Fibroblast of skin of left quadriceps (primary cell): Measurements from ENCODE around the gene OST4.
"Not testable (repeated sequence)": the region's sequence is repeated elsewhere in the genome, so short reads cannot be mapped to it uniquely, and the experiment has no call there.

Source experiments
- DNase-seq, 2 experiments: peaks; one replicate each; pipeline ENCODE4 v3.0.0-alpha.2; 2013; ENCODE audit warnings: low read depth in 2 of 2

Gene OST4

DNA sequence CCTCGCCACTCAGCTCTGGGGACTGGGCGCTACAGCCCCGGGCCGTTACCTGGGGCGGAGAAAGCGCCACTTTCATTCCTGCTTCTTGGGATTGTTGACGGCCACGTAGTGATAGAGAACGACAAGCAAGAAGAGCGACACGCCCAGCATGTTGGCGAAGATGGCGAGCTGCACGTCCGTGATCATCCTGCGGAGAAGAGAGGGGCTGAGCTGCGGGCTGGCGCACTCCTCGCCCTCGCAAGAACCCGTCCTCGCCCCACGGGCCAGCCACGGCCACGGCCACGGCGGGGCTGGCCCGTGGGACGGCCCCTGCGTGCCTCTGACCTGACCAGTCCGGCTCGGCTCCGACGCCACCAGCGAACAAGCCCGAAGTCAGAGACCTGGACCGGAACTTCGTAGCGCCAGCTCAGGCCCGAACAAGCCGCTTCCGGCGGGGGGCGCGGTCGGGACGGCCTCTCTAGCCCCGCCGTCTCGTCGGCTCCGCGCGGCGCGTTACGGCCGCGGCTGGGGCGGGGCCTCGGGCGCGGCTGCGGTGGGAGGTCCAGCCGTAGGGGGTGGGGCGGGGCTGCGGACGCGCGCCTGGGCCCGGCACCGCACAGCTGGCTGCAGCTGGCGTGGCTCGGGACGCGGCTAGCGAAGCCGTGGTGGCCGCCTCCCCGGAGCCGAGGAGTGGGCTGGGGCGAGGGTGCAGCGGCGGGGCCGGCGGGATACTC is at the start of gene OST4:
OST4 (minus strand) TSS at position 378 of the 713 bp plus-strand sequence.
- peak; percentile 86 for DNase-seq

DNA sequence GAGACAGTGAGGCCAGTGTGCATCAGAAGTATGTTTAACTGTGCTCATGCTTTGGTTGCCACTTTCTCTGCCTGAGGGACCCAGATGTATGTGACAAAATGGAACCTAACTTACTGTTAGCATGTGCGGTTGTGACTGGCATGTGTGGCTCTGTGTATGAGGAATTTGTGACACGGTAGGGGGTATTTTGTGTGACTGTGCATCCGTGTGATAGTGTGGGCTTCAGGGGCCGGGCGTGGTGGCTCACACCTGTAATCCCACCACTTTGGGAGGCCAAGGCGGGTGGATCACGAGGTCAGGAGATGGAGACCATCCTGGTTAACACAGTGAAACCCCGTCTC is 47.8 kb upstream of the OST4 start:
- DNase-seq = not testable (repeated sequence)

DNA sequence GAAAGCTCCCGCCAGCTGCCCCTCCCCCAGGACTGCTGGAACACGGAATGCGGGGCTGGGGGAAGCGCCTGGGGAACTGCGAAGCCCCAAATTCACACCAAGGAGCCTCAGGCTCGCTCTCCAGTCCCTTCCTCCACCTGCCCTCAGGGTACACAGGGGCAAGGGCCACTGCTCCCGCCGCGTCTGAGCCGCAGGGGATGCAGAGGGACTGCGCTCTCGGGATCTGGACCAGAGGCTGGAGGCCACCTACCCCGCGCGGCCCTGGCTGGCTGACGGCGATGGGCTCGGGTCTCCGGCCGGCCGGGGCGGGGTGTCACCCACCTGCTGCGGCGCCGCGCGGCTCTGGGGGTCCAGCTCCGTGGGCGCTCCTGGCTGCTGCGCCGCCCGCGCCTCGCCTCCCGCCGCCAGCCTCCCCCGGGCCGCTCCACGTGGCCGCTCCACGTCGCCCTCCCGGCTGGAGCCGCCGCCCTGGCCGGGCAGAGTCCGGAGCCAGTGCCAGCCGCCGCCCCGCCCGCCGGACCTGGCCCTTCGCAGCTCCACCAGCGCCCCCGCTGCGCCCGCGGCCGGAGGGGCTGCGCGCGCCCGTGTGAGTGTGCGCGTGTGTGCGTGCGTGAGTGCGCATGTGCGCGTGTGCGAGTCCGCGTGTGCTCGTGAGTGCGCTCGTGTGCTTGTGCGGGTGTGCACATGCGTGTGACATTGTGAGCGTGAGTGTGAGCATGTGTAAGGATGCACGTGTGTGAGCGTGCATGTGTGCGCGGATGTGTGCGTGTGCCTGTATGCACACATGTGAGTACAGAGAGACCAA is 47.3 kb upstream of the OST4 start, which contains the start of gene CGREF1:
CGREF1 (minus strand) TSS at position 604 of the 805 bp plus-strand sequence. CDS start 14,762 bp downstream, outside the sequence.
- DNase-seq = no peak

DNA sequence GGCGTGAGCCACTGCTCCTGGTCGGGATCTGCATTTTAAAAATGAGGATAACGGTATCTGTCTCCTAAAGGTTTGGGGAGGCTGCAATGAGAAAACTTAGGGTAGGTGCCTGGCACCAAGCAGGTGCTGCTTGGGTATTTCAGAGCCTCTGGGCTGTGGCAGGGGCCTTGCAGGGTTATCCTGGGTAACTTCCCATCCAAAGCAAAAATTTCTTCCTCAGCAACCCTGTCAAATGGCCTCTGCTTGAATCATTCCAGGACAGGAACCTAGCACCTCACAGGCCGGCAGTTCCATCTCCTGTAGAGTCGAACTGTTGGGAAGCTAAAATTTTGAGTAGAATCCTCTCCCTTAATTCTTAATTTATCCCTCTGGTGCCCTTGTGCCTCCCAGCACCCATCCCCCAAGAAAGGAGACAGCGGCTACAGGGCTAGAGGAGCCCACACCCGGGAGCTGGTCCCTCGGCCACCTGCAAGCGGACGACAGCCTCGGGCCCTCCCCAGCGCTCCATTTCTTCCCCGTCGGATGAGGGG is 46.6 kb upstream of the OST4 start:
- DNase-seq = no peak

DNA sequence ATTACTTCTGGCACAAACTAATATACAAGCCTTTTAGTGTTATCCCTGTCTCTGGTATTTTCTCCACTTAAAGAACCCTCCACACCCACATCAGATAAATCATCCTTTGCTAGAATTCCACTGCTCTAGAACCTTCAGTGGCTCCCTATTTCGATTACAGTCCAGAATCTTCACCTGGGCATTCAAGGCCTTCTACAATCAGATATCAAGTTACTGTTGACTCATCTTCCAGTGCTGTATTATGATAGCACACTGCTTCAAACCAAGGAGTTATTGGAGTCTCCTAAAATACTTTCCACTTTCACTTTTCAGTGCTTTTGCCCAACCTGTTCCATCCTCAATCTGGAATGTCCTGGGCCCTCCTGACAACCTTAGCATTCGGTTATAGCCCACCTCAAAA is 44.1 kb upstream of the OST4 start:
- no peak for DNase-seq

DNA sequence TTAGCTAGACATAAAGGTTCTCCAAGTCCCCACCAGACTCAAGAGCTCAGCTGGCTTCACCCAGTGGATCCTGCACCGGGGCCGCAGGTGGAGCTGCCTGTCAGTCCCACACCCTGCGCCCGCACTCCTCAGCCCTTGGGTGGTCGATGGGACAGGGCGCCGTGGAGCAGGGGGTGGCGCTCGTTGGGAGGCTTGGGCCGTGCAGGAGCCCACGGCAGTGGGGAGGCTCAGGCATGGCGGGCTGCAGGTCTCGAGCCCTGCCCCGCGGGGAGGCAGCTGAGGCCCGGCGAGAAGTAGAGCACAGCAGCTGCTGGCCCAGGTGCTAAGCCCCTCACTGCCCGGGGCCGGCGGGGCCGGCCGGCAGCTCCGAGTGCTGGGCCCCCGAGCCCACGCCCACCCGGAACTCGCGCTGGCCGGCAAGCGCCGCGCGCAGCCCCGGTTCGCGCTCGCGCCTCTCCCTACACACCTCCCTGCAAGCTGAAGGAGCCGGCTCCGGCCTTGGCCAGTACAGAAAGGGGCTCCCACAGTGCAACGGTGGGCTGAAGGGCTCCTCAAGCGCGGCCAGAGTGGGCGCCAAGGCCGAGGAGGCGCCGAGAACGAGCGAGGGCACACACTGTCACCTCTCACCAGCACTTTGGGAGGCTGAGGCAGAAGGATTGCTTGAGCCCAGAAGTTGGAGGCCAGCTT is 40.1 kb upstream of the OST4 start:
- DNase-seq = not testable (repeated sequence)

DNA sequence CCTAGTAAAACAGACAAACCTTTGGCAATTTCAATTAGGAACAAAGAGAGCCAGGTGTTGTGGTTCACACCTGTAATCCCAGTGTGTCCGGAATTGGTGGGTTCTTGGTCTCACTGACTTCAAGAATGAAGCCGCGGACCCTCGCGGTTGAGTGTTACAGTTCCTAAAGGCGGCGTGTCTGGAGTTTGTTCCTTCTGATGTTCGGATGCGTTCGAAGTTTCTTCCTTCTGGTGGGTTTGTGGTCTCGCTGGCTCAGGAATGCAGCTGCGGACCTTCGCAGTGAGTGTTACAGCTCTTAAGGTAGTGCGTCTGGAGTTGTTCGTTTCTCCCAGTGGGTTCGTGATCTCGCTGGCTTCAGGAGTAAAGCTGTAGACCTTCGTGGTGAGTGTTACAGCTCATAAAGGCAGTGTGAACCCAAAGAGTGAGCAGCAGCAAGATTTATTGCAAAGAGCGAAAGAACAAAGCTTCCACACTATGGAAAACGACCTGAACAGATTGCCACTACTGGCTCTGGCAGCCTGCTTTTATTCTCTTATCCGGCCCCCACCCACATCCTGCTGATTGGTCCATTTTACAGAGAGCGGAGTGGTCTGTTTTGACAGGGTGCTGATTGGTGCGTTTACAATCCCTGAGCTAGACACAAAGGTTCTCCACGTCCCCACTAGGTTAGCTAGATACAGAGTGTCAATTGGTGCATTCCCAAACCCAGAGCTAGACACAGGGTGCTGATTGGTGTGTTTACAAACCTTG is 39.3 kb upstream of the OST4 start:
- DNase-seq = not testable (repeated sequence)

DNA sequence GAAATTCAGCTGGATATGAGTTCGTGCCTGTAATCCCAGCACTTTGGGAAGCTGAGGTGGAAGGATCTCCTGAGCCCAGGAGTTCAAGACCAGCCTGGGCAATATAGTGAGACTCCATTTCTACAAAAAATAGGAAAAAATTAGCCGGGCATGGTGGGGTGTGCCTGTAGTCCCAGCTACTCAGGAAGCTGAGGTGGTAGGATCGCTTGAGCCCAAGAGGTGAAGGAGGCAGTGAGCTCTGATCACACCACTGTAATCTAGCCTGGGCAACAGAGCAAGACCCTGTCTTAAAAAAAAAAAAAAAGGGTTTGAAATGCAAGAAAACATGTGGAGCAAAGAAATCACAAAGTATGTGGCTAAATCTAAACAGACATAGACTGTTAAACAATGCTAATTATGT is 37.6 kb upstream of the OST4 start:
- DNase-seq = no peak

DNA sequence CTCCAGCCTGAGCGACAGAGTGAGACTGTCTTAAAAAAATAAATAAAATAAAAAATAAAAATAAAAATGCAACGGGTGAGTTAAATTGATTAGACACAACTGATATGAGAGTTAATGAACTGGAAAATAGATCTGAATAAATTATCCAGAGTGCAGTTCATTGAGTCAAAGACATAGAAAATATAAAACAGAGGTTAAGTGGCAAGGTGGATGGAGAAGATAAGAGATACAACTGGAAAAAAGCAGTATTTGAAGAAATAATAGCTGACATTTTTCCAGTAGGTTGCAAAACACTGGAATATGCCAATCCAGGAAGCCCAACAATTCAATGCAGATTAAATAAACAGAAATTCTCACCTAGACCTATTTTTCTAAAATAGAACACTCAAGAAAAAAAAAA is 36.8 kb upstream of the OST4 start:
- no peak for DNase-seq

DNA sequence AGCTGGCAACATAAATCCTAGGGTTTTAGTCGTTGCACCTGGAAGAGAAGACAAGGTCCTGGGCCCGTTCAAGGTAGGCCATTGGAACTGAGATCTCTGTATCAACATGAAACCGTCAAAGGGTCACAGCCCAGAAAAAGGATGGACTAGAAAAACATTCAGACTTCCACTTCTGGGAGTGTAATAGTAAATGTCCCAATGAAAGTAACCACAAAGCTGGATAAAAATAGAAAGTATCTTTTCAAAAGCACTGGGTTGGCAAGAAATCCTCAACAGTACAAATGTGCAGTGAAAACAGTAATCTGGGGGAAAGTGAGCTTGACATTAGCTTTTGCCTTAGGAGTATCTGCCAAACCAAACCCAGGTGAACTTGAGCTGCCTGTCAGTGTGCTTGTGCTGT is 34.5 kb upstream of the OST4 start:
- DNase-seq = no peak

DNA sequence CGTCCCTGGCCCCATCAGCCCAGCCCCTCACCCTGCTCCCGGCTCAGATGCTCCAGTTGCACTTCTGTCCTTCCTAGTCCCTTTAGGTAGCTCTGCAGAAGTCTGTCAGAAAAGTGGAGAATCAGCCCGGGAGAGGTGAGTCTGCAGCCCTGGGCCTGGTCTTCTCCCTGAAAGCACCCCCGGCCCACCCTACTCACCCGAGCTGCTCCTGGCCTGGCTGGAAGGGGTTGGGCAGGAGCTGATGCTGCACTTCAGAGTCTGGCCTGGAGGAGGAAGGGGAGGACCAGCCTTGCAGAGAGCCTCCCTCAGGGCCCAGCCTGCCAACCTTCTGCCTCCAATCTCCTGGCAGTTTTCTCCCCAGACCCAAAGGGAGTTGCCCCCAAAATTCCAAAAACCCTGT is 30.9 kb upstream of the OST4 start:
- DNase-seq = no peak

DNA sequence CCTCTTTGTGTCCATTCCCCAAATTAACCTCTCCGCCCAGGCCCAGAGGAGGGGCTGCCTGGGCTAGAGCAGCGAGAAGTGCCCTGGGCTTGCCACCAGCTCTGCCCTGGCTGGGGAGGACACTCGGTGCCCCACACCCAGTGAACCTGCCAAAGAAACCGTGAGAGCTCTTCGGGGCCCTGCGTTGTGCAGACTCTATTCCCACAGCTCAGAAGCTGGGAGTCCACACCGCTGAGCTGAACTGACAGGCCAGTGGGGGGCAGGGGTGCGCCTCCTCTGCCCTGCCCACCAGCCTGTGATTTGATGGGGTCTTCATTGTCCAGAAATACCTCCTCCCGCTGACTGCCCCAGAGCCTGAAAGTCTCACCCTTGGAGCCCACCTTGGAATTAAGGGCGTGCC is 28.6 kb upstream of the OST4 start:
- DNase-seq = no peak

DNA sequence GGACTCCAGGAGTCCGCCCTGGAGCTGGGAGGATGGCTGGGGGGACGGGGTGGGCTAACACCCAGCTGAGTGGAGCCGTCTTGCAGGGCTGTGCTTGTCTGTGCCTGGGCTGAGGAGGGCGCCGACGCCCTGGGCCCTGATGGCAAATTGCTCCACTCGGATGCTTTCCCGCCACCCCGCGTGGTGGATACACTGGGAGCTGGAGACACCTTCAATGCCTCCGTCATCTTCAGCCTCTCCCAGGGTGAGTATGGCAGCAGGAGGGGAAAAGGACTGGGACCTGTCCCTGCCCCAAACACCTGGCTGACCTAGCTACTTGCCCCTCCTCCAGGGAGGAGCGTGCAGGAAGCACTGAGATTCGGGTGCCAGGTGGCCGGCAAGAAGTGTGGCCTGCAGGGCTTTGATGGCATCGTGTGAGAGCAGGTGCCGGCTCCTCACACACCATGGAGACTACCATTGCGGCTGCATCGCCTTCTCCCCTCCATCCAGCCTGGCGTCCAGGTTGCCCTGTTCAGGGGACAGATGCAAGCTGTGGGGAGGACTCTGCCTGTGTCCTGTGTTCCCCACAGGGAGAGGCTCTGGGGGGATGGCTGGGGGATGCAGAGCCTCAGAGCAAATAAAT is 28.0 kb upstream of the OST4 start:
- DNase-seq = no peak

DNA sequence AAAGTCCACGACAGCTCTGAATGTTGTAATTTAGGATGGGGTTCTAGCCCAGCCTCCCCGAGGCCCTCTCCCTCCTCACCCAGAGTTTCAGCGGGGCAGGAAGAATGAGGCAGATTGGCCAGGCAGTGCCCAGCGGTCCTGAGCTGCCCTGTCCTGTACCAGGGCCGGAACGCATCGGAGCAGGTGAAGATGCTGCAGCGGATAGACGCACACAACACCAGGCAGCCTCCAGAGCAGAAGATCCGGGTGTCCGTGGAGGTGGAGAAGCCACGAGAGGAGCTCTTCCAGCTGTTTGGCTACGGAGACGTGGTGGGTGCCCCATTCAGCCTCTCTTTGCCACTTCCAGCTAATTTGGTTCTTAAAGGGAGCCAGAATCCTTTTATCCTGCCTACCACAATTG is 25.9 kb upstream of the OST4 start:
- DNase-seq = no peak

DNA sequence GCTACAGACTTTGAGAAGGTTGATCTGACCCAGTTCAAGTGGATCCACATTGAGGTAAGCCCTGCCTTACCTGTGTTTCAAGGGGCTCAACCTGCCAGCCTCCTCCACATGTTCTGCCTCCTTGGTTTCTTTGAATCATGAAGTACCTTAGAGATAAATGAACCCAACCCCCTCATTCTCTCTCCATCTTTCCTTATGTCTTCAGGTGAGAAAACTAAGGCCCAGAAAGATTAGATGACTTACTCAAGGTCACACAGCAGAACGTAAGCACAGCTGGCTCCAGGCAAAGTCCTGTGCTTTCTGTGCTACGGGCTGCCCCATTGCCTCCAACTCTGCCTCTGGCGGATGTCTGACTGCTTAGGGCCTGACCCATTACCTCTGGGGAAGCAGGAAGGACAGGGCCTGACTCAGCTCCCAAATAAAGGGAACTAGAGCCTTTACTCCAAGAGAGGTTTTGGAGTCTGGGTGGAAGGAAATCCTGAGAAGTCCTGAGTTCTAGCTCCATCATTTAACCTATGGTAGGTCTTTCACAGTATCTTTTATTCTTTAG is 25.4 kb upstream of the OST4 start:
- no peak for DNase-seq

DNA sequence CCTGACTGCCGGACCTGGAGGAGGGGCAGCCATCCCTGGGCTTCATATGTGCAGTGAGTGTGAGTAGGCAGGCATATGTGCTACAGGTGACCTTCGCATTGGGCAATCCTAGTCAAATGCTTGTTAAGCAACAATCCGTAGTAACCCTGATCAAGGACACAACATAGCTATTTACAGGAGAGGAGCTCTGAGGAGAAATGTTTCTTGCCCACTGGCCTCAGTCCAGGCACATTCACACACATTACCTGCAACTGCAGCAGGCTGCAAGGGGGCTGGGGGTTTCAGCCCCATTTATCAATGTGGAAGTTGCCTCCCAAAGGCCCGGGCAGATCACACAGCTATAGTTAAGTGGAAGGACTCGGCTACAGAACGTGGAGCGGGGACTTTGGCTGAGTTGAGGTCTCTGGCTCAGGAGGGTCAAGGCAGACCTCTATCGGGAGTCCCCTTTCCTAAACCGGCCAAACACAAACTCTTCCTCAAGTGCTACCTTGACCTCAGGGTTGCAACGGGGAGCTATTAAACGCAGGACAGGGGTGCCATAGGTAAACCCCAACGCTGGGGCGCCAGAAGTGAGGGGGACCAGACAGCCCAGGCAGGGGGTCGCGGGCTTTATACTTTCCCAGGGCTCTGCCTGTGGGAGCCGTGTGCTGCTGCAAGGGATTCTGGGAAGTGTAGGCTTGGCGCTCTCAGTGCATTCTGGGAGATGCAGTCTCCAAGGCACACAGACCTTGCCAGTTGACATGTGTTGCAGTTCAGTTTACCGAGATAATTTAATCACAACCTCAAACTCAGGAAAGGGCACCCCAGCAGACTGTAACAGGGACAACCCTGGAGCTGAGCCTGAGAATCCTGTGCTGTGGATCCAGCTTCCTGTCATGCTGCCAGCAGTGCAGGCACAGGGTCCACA is 24.5 kb upstream of the OST4 start:
- no peak for DNase-seq

DNA sequence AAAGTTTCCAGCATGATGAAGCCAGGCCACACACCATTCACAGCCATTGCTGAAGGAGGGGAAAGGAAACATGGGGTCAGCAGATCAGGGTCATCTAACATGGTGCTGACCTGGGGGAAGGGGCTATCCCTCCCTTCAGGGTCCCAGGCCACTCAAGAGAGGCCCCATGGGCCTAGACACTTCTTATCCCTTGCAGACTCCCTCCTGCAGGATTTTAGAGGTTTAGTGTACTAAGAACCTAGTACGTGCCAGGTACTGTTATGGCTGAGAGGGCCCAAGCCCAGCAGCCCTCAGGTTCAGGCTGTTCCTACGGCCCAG is 23.9 kb upstream of the OST4 start:
- no peak for DNase-seq

DNA sequence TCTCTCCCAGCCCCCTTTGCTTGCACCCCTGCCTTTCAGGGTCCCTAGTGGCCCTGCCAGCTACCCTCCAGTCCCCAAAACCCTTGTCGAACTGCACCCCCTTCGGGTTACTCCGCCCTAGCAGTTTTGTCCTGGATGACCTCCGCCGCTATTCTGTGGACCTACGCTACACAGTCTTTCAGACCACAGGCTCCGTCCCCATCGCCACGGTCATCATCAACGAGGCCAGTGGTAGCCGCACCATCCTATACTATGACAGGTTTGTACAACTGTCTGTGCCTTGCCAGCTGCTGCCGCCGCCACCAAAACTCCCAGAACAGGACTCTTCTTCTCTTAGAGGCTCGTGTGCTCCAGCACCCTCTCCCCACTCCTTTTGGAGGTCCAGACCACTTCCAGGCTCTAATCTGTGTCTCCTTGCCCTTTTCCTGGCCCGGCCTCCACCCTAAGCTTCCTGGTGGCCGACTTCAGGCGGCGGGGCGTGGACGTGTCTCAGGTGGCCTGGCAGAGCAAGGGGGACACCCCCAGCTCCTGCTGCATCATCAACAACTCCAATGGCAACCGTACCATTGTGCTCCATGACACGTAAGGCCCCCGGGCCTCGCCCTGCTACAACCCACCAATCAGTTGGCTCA is 23.0 kb upstream of the OST4 start:
- DNase-seq = no peak
